ENCODE measurements around the gene SND1. TPM values are rescaled to one million over a fixed set of nuclear protein-coding genes. Genes with fewer than 3 reads are reported as not detected.

Gene SND1
- total RNA-seq, 4 donors from 2014 or later = 62.0 to 89.4 (median 82.1) TPM

- TF ChIP-seq CTCF (IDR thresholded peaks at IDR 0.05) = no peak
- no peak for TF ChIP-seq POLR2A (IDR thresholded peaks at IDR 0.05)
- H3K4me3 ChIP-seq (ENCODE audit: low read depth, poor library complexity, severe bottlenecking) = no peak overlapping the region
- 84 to 88% methylated on average over 2 of the region's 2 CpGs for WGBS, 2 donors
- DNase-seq (ENCODE audit: low spot score in 2 of 2) = no peak
- intact Hi-C loops (cut with DNase I; ENCODE audit: low total_unique reads) = no loop called here
Observed at GRCh38 chr7:127820732-127821085, 168.7 kb downstream of the SND1 start.

GRCh38 chr7:127821146-127821545 lies 169.2 kb downstream of the SND1 start:
- TF ChIP-seq POLR2A (IDR thresholded peaks at IDR 0.05) = no peak
- intact Hi-C loops (cut with DNase I; ENCODE audit: low total_unique reads) = no loop called here
- no peak overlapping the region for H3K4me3 ChIP-seq (ENCODE audit: low read depth, poor library complexity, severe bottlenecking)
- 91 to 100% methylated on average over 1 of the region's 1 CpG for WGBS, 2 donors
- DNase-seq (ENCODE audit: low spot score in 2 of 2) = no peak

GRCh38 chr7:127822822-127823508 lies 171.0 kb downstream of the SND1 start:
- WGBS, 2 donors = 78 to 85% methylated on average over 5 of the region's 5 CpGs

GRCh38 chr7:127824682-127825081 lies 172.7 kb downstream of the SND1 start:
- no peak overlapping the region for H3K4me3 ChIP-seq (ENCODE audit: low read depth, poor library complexity, severe bottlenecking)
- intact Hi-C loops (cut with DNase I; ENCODE audit: low total_unique reads) = loop anchor here (5.0 kb wide), 1 partner anchor 707 kb away; no protein-coding TSS in a partner anchor
- TF ChIP-seq POLR2A (IDR thresholded peaks at IDR 0.05) (no peak), CTCF (IDR thresholded peaks at IDR 0.05) (no peak)
- DNase-seq (ENCODE audit: low spot score in 2 of 2) = no peak
- 51 to 67% methylated on average over 1 of the region's 1 CpG for WGBS, 2 donors

More at GRCh38 chr7:127822822-127823508, 171.0 kb downstream of the SND1 start:
- intact Hi-C loops (cut with DNase I; ENCODE audit: low total_unique reads) = no loop called here
- TF ChIP-seq CTCF (IDR thresholded peaks at IDR 0.05) = no peak
- no peak for TF ChIP-seq POLR2A (IDR thresholded peaks at IDR 0.05)
- DNase-seq (ENCODE audit: low spot score in 2 of 2) = no peak
- H3K4me3 ChIP-seq (ENCODE audit: low read depth, poor library complexity, severe bottlenecking) = no peak overlapping the region

- 82 to 87% methylated on average over 4 of the region's 4 CpGs for WGBS, 2 donors
- H3K4me3 ChIP-seq (ENCODE audit: low read depth, poor library complexity, severe bottlenecking) = no peak overlapping the region
- intact Hi-C loops (cut with DNase I; ENCODE audit: low total_unique reads) = loop anchor here (5.0 kb wide), 1 partner anchor 712 kb away; no protein-coding TSS in a partner anchor
- TF ChIP-seq POLR2A (IDR thresholded peaks at IDR 0.05) (no peak), CTCF (IDR thresholded peaks at IDR 0.05) (no peak)
- DNase-seq (ENCODE audit: low spot score in 2 of 2) = no peak
Observed at GRCh38 chr7:127828843-127829500, 177.0 kb downstream of the SND1 start.

GRCh38 chr7:127831318-127832219 lies 179.6 kb downstream of the SND1 start:
- H3K4me3 ChIP-seq (ENCODE audit: low read depth, poor library complexity, severe bottlenecking) = no peak overlapping the region
- TF ChIP-seq POLR2A (IDR thresholded peaks at IDR 0.05) (no peak), CTCF (IDR thresholded peaks at IDR 0.05) (no peak)
- WGBS, 2 donors = 80 to 83% methylated on average over 5 of the region's 5 CpGs
- DNase-seq (ENCODE audit: low spot score in 2 of 2) = no peak
- intact Hi-C loops (cut with DNase I; ENCODE audit: low total_unique reads) = no loop called here
